CD4-positive, alpha-beta T cell treated with Interleukin-10 for 1 hour (primary cell): ENCODE results near the gene GHR.

ENCODE experiments used
- DNase-seq: peaks from one replicate; pipeline ENCODE4 v3.0.0-alpha.2; 2020

Gene GHR

GRCh38 chr5:42518595-42519221 is 95.5 kb downstream of the GHR start:
- DNase-seq = no peak

GRCh38 chr5:42520203-42520602 is 97.0 kb downstream of the GHR start:
- DNase-seq = no peak

GRCh38 chr5:42520957-42521356 is 97.7 kb downstream of the GHR start:
- DNase-seq = no peak

- no peak for DNase-seq
Observed at GRCh38 chr5:42521406-42521805, 98.2 kb downstream of the GHR start.

GRCh38 chr5:42522783-42523182 is 99.5 kb downstream of the GHR start:
- no peak for DNase-seq

- no peak for DNase-seq
Observed at GRCh38 chr5:42526179-42526578, 102.9 kb downstream of the GHR start.

- DNase-seq = no peak
Observed at GRCh38 chr5:42531611-42532010, 108.4 kb downstream of the GHR start.

GRCh38 chr5:42542106-42542505 is 118.9 kb downstream of the GHR start:
- no peak for DNase-seq

- DNase-seq = no peak
Observed at GRCh38 chr5:42543774-42544173, 120.5 kb downstream of the GHR start.

GRCh38 chr5:42545038-42545437 is 121.8 kb downstream of the GHR start:
- no peak for DNase-seq

GRCh38 chr5:42547141-42547540 is 123.9 kb downstream of the GHR start:
- DNase-seq = no peak

- no peak for DNase-seq
Observed at GRCh38 chr5:42547894-42548293, 124.7 kb downstream of the GHR start.

- no peak for DNase-seq
Observed at GRCh38 chr5:42552597-42552996, 129.4 kb downstream of the GHR start.

GRCh38 chr5:42553461-42553860 is 130.2 kb downstream of the GHR start:
- DNase-seq = no peak

- no peak for DNase-seq
Observed at GRCh38 chr5:42555010-42555409, 131.8 kb downstream of the GHR start.

- no peak for DNase-seq
Observed at GRCh38 chr5:42555797-42556196, 132.6 kb downstream of the GHR start.

- no peak for DNase-seq
Observed at GRCh38 chr5:42557689-42558088, 134.4 kb downstream of the GHR start.

GRCh38 chr5:42561656-42562055 is 138.4 kb downstream of the GHR start:
- DNase-seq = no peak

- DNase-seq = no peak
Observed at GRCh38 chr5:42564689-42565356, 141.6 kb downstream of the GHR start.

- no peak for DNase-seq
Observed at GRCh38 chr5:42566652-42567295, 143.5 kb downstream of the GHR start.

- DNase-seq = no peak
Observed at GRCh38 chr5:42569325-42569724, 146.1 kb downstream of the GHR start.

- no peak for DNase-seq
Observed at GRCh38 chr5:42569953-42570548, 146.8 kb downstream of the GHR start.

- no peak for DNase-seq
Observed at GRCh38 chr5:42570966-42571960, 148.0 kb downstream of the GHR start.
